Spleen (tissue), 7 donors: ENCODE results near the gene INPP4B.

Experiments used
- POLR2A ChIP-seq, 3 donors: fragments of 450-650 bp; IDR thresholded peaks; one replicate each; pipeline ENCODE4 v1.5.1; 2017; ENCODE audit warnings: antibody characterized with exemption in 3 of 3, mild to moderate bottlenecking in 1 of 3
- POLR2AphosphoS5 ChIP-seq, 3 donors: sonication (generic); formaldehyde crosslinking; IDR thresholded peaks; one replicate each; pipeline ENCODE4 v1.5.1; 2017; ENCODE audit warnings: antibody characterized with exemption in 3 of 3
- TF ChIP-seq, protein P1 (sequence below), 11 experiments: fragments of 200-600 bp in 7 of 11; fragments of 450-650 bp in 4 of 11; sonication (generic) in 4 of 11; IDR thresholded peaks in 8 of 11; conservative IDR thresholded peaks in 3 of 11; 1 replicate in 7 of 11; 2 replicates in 4 of 11; pipeline versions ENCODE4 v1.4.0 to v1.8.0; 2016 to 2021; ENCODE audit warnings: antibody characterized with exemption in 11 of 11, inconsistent platforms in 4 of 11, mild to moderate bottlenecking in 1 of 11
- donor health status: DM: no; HTN: no; CAD: no; lungs with moderate emphysema.
- donor health status: DM: no; HTN: no; CAD: no.
- donor health status: DM: no; HTN: no; CAD: no.

DNA sequence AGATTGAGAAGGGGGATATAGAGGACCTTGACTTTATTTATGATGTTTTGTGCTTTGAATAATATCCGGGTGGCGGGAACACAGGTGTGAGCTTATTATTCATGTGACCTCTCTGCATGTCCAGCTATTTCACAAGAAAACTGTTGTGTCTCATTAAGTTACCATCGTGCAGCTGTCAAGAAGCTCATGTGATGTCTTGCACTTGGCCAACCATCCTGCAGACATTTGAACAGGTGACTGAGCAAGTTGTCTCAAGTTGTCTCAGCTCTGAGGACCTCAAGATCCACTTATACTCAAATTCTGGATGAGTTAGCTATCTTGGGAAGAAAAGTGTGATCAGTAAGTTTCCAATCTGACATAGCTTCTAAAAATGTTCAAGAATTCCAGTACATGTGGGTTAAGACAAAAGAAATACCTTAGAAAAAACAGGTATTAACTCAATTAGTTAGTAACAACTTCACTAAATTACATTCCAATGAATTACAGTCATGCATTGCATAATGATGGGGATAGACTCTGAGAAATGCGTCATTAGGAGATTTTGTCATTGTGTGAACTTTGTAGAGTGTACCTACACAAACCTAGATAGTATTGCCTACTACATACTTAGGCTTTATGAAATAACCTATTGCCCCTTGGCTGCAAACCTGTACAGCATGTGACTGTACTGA lies 462.2 kb downstream of the INPP4B start:
- TF ChIP-seq, protein P1, sequence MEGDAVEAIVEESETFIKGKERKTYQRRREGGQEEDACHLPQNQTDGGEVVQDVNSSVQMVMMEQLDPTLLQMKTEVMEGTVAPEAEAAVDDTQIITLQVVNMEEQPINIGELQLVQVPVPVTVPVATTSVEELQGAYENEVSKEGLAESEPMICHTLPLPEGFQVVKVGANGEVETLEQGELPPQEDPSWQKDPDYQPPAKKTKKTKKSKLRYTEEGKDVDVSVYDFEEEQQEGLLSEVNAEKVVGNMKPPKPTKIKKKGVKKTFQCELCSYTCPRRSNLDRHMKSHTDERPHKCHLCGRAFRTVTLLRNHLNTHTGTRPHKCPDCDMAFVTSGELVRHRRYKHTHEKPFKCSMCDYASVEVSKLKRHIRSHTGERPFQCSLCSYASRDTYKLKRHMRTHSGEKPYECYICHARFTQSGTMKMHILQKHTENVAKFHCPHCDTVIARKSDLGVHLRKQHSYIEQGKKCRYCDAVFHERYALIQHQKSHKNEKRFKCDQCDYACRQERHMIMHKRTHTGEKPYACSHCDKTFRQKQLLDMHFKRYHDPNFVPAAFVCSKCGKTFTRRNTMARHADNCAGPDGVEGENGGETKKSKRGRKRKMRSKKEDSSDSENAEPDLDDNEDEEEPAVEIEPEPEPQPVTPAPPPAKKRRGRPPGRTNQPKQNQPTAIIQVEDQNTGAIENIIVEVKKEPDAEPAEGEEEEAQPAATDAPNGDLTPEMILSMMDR (IDR thresholded peaks at IDR 0.05 in 8 of 11, conservative IDR thresholded peaks at IDR 0.05 in 3 of 11): no peak
- TF ChIP-seq POLR2A (IDR thresholded peaks at IDR 0.05) (no peak), POLR2AphosphoS5 (IDR thresholded peaks at IDR 0.05) (no peak)
